SK-N-SH treated with all-trans-retinoic acid at 6 μM for 48 hours (cell line): Measurements from ENCODE around the gene ATP6V0E1.

Experiments used
- ATAC-seq: fragments of 200-7000 bp; cut with Tn5 transposase; 3 replicates; pipeline ENCODE4 v1.9.1; 2020; ENCODE audit warnings: mild to moderate bottlenecking, moderate library complexity
- ARNTL ChIP-seq: fragments of 450-650 bp; formaldehyde crosslinking; IDR thresholded peaks from 2 replicates; pipeline ENCODE4 v1.5.0; 2020; ENCODE audit warnings: low read depth, mild to moderate bottlenecking, moderate library complexity, borderline replicate concordance
- BACH2 ChIP-seq: fragments of 250-450 bp; sonication (Bioruptor Pico); IDR thresholded peaks from 2 replicates; pipeline ENCODE4 v1.9.0; 2021; ENCODE audit warnings: mild to moderate bottlenecking, borderline replicate concordance
- CSDC2 ChIP-seq: fragments of 250-450 bp; sonication (Bioruptor Pico); IDR thresholded peaks from 2 replicates; pipeline ENCODE4 v1.5.0; 2020; ENCODE audit warnings: mild to moderate bottlenecking, moderate library complexity
- ESRRG ChIP-seq: fragments of 250-450 bp; sonication (Bioruptor Pico); IDR thresholded peaks from 2 replicates; pipeline ENCODE4 v1.6.1; 2021; ENCODE audit warnings: mild to moderate bottlenecking
- GLIS3 ChIP-seq: fragments of 250-450 bp; sonication (Bioruptor Pico); IDR thresholded peaks from 2 replicates; pipeline ENCODE4 v1.5.0; 2020; ENCODE audit warnings: mild to moderate bottlenecking, moderate library complexity
- ISL1 ChIP-seq: fragments of 250-450 bp; sonication (Bioruptor Pico); IDR thresholded peaks from 2 replicates; pipeline ENCODE4 v2.1.2; 2022; ENCODE audit warnings: mild to moderate bottlenecking, moderate library complexity
- OSR1 ChIP-seq: fragments of 250-450 bp; sonication (Bioruptor Pico); IDR thresholded peaks from 2 replicates; pipeline ENCODE4 v1.8.0; 2022; ENCODE audit warnings: moderate library complexity, mild to moderate bottlenecking, inconsistent platforms
- PPARA ChIP-seq: fragments of 250-450 bp; sonication (Bioruptor Pico); IDR thresholded peaks from 2 replicates; pipeline ENCODE4 v1.5.0; 2020; ENCODE audit warnings: mild to moderate bottlenecking, borderline replicate concordance
- RARB ChIP-seq: fragments of 250-450 bp; sonication (Bioruptor Pico); IDR thresholded peaks from 2 replicates; pipeline ENCODE4 v1.8.0; 2021; ENCODE audit warnings: mild to moderate bottlenecking, moderate library complexity
- SNAI2 ChIP-seq: fragments of 250-450 bp; sonication (Bioruptor Pico); IDR thresholded peaks from 2 replicates; pipeline ENCODE4 v1.5.0; 2020; ENCODE audit warnings: mild to moderate bottlenecking, moderate library complexity
- TCF4 ChIP-seq: fragments of 250-450 bp; sonication (Bioruptor Pico); IDR thresholded peaks from 2 replicates; pipeline ENCODE4 v1.8.0; 2021; ENCODE audit warnings: mild to moderate bottlenecking, moderate library complexity, borderline replicate concordance
- TOX ChIP-seq: fragments of 250-450 bp; sonication (Bioruptor Pico); IDR thresholded peaks from 2 replicates; pipeline ENCODE4 v1.8.0; 2021; ENCODE audit warnings: mild to moderate bottlenecking, moderate library complexity, borderline replicate concordance
- ZC3H10 ChIP-seq: fragments of 250-450 bp; sonication (Bioruptor Pico); IDR thresholded peaks from 2 replicates; pipeline ENCODE4 v1.5.1; 2021; ENCODE audit warnings: mild to moderate bottlenecking, moderate library complexity
- ZFP3 ChIP-seq: fragments of 250-450 bp; sonication (Bioruptor Pico); IDR thresholded peaks from 2 replicates; pipeline ENCODE4 v1.5.0; 2020; ENCODE audit warnings: mild to moderate bottlenecking, moderate library complexity
- ZFP30 ChIP-seq: fragments of 450-650 bp; formaldehyde crosslinking; IDR thresholded peaks from 2 replicates; pipeline ENCODE4 v1.5.0; 2022; ENCODE audit warnings: mild to moderate bottlenecking, moderate library complexity
- ZNF565 ChIP-seq: fragments of 450-650 bp; formaldehyde crosslinking; conservative IDR thresholded peaks from 2 replicates; pipeline ENCODE4 v1.5.0; 2020; ENCODE audit warnings: low read depth, mild to moderate bottlenecking, moderate library complexity
- ZNF70 ChIP-seq: fragments of 450-650 bp; formaldehyde crosslinking; IDR thresholded peaks from 2 replicates; pipeline ENCODE4 v1.5.0; 2020; ENCODE audit warnings: mild to moderate bottlenecking, moderate library complexity
- ZNF8 ChIP-seq: fragments of 450-650 bp; formaldehyde crosslinking; IDR thresholded peaks from 2 replicates; pipeline ENCODE4 v1.5.0; 2020; ENCODE audit warnings: mild to moderate bottlenecking, moderate library complexity
- TF ChIP-seq, protein P1 (sequence below): fragments of 250-450 bp; sonication (Bioruptor Pico); IDR thresholded peaks from 2 replicates; pipeline ENCODE4 v1.5.1; 2020; ENCODE audit warnings: low read depth, mild to moderate bottlenecking, moderate library complexity
- TF ChIP-seq, protein P2 (sequence below): fragments of 250-450 bp; sonication (Bioruptor Pico); IDR thresholded peaks from 2 replicates; pipeline ENCODE4 v1.8.0; 2021; ENCODE audit warnings: low read depth, mild to moderate bottlenecking, moderate library complexity, borderline replicate concordance
- TF ChIP-seq, protein P3 (sequence below): fragments of 250-450 bp; sonication (Bioruptor Pico); IDR thresholded peaks from 2 replicates; pipeline ENCODE4 v1.5.1; 2021; ENCODE audit warnings: mild to moderate bottlenecking, moderate library complexity

ATP6V0E1 gene

DNA sequence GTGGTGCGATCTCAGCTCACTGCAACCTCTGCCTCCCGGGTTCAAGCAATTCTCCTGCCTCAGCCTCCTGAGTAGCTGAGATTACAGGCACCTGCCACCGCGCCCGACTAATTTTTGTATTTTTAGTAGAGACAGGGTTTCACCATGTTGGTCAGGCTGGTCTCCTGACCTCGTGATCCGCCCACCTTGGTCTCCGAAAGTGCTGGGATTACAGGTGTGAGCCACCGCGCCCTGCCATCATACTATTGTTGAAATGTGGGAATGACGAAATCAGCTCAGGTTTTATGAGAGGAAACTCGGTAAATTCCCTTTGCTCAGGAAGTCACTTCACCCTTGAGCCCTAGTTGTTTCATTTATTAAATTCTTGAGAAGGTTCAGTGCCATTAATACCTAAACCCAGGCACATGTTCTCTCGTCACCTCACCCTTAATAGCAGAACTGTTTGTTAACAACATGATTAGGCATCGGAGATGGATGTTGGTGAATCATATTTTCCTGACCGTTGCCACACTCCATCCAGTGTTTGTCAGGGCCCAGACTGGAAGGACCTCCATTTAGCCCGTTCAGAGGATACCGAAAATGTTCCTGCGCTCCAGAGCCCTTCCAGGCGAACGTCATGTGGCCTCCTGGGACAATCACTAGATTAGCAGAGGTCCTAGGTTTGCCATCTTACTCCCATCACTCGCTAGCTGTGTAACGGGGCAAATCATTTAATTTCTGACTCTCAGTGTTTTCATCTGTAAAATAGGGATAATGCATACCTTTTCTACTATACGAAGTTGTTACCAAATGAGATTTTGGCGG lies 52.5 kb downstream of the ATP6V0E1 start:
- TF ChIP-seq PPARA (no peak), RARB (CRISPR knock-in tag) (no peak), ZNF565 (CRISPR knock-in tag) (no peak), ESRRG (CRISPR knock-in tag) (no peak), ARNTL (CRISPR knock-in tag) (no peak), CSDC2 (CRISPR knock-in tag) (no peak), ZC3H10 (CRISPR knock-in tag) (no peak), BACH2 (CRISPR knock-in tag) (no peak), ZFP3 (CRISPR knock-in tag) (no peak), TOX (CRISPR knock-in tag) (no peak), ZNF8 (CRISPR knock-in tag) (no peak), TCF4 (CRISPR knock-in tag) (no peak), ZNF70 (no peak), ZFP30 (CRISPR knock-in tag) (no peak), GLIS3 (CRISPR knock-in tag) (no peak), OSR1 (no peak)
- TF ChIP-seq, protein P1, sequence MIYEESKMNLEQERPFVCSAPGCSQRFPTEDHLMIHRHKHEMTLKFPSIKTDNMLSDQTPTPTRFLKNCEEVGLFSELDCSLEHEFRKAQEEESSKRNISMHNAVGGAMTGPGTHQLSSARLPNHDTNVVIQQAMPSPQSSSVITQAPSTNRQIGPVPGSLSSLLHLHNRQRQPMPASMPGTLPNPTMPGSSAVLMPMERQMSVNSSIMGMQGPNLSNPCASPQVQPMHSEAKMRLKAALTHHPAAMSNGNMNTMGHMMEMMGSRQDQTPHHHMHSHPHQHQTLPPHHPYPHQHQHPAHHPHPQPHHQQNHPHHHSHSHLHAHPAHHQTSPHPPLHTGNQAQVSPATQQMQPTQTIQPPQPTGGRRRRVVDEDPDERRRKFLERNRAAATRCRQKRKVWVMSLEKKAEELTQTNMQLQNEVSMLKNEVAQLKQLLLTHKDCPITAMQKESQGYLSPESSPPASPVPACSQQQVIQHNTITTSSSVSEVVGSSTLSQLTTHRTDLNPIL (CRISPR knock-in tag) = no peak
- TF ChIP-seq, protein P2, sequence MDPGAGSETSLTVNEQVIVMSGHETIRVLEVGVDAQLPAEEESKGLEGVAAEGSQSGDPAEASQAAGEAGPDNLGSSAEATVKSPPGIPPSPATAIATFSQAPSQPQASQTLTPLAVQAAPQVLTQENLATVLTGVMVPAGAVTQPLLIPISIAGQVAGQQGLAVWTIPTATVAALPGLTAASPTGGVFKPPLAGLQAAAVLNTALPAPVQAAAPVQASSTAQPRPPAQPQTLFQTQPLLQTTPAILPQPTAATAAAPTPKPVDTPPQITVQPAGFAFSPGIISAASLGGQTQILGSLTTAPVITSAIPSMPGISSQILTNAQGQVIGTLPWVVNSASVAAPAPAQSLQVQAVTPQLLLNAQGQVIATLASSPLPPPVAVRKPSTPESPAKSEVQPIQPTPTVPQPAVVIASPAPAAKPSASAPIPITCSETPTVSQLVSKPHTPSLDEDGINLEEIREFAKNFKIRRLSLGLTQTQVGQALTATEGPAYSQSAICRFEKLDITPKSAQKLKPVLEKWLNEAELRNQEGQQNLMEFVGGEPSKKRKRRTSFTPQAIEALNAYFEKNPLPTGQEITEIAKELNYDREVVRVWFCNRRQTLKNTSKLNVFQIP (CRISPR knock-in tag) = no peak
- no peak for ATAC-seq

DNA sequence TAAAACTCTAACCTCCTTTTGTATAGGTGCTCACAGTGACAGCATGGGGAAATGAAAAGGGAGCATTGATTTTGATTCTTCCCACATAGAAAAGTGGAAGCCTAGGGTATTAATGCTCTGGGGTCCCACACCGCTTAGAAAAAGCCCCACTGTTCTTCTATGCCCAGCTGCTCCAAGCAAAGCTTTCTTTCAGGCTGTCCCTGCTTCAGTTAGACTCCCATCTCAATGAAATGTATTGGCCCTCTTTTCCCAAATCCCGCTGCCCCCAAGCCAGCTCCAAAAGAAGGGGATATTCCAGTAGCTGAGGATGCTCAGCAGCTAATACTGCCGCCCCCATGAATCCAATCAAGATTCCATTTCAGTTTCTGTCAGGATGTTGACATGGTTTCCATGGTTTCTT lies 55.6 kb downstream of the ATP6V0E1 start:
- ATAC-seq = no peak
- TF ChIP-seq TOX (CRISPR knock-in tag) (no peak), OSR1 (no peak), BACH2 (CRISPR knock-in tag) (no peak), ISL1 (no peak), ZFP3 (CRISPR knock-in tag) (no peak), ESRRG (CRISPR knock-in tag) (no peak), ZNF565 (CRISPR knock-in tag) (no peak), ZFP30 (CRISPR knock-in tag) (no peak)

DNA sequence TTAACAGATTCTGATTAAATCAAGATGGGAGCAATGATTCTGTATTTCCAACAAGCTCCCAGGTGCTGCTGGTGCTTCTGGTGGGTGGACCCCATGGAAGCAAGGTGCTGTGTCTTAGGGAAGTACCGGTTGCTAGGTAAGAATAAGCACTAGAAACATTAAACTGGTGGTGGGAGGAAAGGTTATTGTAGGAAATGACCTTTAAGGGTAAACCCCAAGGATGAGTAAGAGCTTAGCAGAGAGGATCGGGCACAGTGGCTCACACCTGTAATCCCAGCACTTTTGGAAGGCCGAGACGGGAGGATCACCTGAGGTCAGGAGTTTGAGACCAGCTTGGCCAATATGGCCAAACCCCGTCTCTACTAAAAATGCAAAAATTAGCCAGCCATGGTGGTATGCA lies 56.4 kb downstream of the ATP6V0E1 start:
- ATAC-seq = no peak
- TF ChIP-seq RARB (CRISPR knock-in tag) = no peak
- TF ChIP-seq ZC3H10 (CRISPR knock-in tag) = no peak
- TF ChIP-seq OSR1 = no peak

DNA sequence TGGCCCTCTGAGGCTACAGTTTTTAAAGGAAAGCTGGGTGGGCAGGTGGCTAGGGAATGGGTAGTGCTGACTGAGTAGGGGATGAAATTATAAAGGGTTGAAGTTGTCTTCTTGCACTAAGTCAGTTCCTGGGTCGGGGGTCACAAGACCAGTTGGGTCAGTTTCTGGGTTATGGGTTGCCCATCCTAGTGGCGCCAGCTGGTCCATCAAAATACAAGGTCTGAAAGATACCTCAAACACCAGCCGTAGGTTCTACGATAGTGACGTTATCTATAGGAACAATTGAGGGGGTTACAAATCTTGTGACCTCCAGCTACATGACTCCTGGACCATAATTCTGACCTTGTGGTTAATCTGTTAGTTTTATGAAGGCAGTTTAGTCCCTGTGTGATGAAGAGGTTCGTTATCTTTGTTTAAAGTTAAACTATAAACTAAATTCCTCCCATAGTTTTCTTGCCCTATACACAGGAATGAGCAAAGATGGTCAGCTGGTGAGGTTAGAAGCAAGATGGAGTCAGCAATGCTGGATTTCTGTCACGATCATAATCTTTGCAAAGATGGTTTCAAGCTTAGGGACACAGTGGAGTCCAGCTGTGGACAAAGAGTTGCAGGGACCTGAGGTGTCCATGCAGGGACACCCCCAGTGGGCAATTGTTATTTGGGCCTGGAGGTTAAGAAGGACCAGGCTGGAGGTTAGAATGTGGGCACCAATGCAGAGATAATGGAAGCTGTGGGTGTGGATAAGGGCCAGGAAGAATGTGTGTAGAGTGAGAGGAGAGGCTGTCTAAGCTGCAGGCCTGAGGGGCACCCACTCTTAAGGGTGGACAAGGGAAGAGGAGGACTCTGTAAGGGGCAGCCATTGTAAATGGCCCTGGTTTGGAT lies 58.6 kb downstream of the ATP6V0E1 start:
- no peak for ATAC-seq
- TF ChIP-seq CSDC2 (CRISPR knock-in tag) (no peak), PPARA (no peak), RARB (CRISPR knock-in tag) (no peak), ZC3H10 (CRISPR knock-in tag) (no peak), SNAI2 (no peak), ZNF8 (CRISPR knock-in tag) (no peak), OSR1 (no peak), ESRRG (CRISPR knock-in tag) (no peak), ZFP3 (CRISPR knock-in tag) (no peak), ZNF70 (no peak), ZFP30 (CRISPR knock-in tag) (no peak), ZNF565 (CRISPR knock-in tag) (no peak)
- TF ChIP-seq, protein P1 (CRISPR knock-in tag) = no peak
- TF ChIP-seq, protein P3, sequence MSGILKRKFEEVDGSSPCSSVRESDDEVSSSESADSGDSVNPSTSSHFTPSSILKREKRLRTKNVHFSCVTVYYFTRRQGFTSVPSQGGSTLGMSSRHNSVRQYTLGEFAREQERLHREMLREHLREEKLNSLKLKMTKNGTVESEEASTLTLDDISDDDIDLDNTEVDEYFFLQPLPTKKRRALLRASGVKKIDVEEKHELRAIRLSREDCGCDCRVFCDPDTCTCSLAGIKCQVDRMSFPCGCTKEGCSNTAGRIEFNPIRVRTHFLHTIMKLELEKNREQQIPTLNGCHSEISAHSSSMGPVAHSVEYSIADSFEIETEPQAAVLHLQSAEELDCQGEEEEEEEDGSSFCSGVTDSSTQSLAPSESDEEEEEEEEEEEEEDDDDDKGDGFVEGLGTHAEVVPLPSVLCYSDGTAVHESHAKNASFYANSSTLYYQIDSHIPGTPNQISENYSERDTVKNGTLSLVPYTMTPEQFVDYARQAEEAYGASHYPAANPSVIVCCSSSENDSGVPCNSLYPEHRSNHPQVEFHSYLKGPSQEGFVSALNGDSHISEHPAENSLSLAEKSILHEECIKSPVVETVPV (CRISPR knock-in tag) = no peak
